Measurements from ENCODE around the gene AFM. TPM values are rescaled to one million over a fixed set of nuclear protein-coding genes. Genes with fewer than 3 reads are reported as not detected.

AFM gene
- total and polyA plus RNA-seq, 10 of the 15 experiments (the other 5 are each of a cell fraction or from before 2014, with no cell fraction given) = not detected

DNA sequence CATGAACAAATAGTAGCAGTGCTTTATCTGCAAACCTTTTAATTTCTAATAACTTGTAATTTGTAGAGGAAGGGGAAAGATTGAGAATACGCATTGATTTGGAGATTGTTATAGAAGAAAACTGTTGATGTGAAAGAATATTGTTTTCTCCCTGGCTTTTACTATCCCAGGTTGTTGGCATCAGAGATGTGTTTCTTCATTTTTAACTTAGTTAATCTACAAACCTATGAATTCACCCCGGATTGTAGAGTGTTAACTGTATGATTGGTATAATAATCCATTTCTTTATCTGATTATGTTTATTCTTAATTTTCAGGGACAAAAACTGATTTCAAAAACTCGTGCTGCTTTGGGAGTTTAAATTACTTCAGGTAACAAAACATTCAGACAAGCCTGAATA lies 26.6 kb upstream of the AFM start:
- no peak overlapping the region for H3K9ac ChIP-seq (ENCODE audit: control insufficient read depth, insufficient read depth, low read length)
- no peak for ATAC-seq
- FAIRE-seq = no peak
- RAD21 ChIA-PET (ENCODE audit: unreplicated experiment) = interaction anchor here (0.6 kb wide), 1 partner anchor 1297 kb away, joined by 3 read pairs; no protein-coding TSS in a partner anchor
- H3K27me3 ChIP-seq (replicated peaks in 1 of 2; ENCODE audit: control insufficient read depth in 2 of 2, insufficient read depth in 2 of 2, low read length in 1 of 2) = no peaks in the 10 kb centered on the region
- intact Hi-C loops (cut with micrococcal nuclease; ENCODE audit: unreplicated experiment) = no loop called here
- WGBS (ENCODE audit: insufficient coverage, insufficient replicate concordance, low lambda C conversion rate, missing lambda C conversion rate) = 12% methylated on average over 3 of the region's 3 CpGs
- no peak overlapping the region for H3K27ac ChIP-seq (ENCODE audit: control insufficient read depth, insufficient read depth)
- no peak overlapping the region for H3K4me2 ChIP-seq (ENCODE audit: control insufficient read depth, insufficient read depth)
- no peak overlapping the region for H3K4me3 ChIP-seq
- in situ Hi-C loops (cut with MboI) = loop anchor here (10.0 kb wide), 1 partner anchor 60 kb away; no protein-coding TSS in a partner anchor
- H3K9me3 ChIP-seq (replicated peaks; ENCODE audit: control insufficient read depth, insufficient read depth, low read length) = no peaks in the 10 kb centered on the region
- no peak for DNase-seq (ENCODE audit: low read depth, low spot score)
- H3K79me2 ChIP-seq (ENCODE audit: control insufficient read depth, insufficient read depth, low read length) = no peaks in the 10 kb centered on the region
- POLR2A ChIA-PET = no interaction called here
- no peaks in the 10 kb centered on the region for H3K4me1 ChIP-seq (ENCODE audit: control insufficient read depth, insufficient read depth, low read length)
- H2AFZ ChIP-seq (ENCODE audit: control insufficient read depth, low read depth, low read length) = no peak overlapping the region
- H4K20me1 ChIP-seq (ENCODE audit: control insufficient read depth, insufficient read depth) = no peaks in the 10 kb centered on the region
- SMC1A ChIA-PET (ENCODE audit: uncharacterized antibody, unreplicated experiment) = no interaction called here
- H3K36me3 ChIP-seq (ENCODE audit: control insufficient read depth in 2 of 2, insufficient read depth in 2 of 2, low read length in 1 of 2) = no peaks in the 10 kb centered on the region
- CTCF ChIA-PET = no interaction called here
- TF ChIP-seq SMARCA5 (IDR thresholded peaks at IDR 0.05) (no peak), EGR1 (IDR thresholded peaks at IDR 0.05; ENCODE audit: borderline replicate concordance in 1 of 2, low read depth in 2 of 2, low read length in 2 of 2) (no peak), RELA (IDR thresholded peaks at IDR 0.05; ENCODE audit: borderline replicate concordance, partially characterized antibody) (no peak), SMAD1 (IDR thresholded peaks at IDR 0.05; ENCODE audit: low read depth, partially characterized antibody) (no peak), CHD4 (IDR thresholded peaks at IDR 0.05) (no peak), ZNF622 (IDR thresholded peaks at IDR 0.05) (no peak), RAD51 (IDR thresholded peaks at IDR 0.05) (no peak), ZSCAN29 (IDR thresholded peaks at IDR 0.05) (no peak)
- TF ChIP-seq, protein P1, sequence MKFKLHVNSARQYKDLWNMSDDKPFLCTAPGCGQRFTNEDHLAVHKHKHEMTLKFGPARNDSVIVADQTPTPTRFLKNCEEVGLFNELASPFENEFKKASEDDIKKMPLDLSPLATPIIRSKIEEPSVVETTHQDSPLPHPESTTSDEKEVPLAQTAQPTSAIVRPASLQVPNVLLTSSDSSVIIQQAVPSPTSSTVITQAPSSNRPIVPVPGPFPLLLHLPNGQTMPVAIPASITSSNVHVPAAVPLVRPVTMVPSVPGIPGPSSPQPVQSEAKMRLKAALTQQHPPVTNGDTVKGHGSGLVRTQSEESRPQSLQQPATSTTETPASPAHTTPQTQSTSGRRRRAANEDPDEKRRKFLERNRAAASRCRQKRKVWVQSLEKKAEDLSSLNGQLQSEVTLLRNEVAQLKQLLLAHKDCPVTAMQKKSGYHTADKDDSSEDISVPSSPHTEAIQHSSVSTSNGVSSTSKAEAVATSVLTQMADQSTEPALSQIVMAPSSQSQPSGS (IDR thresholded peaks at IDR 0.05; ENCODE audit: low read length) = no peak
- BruUV-seq (replicated peaks) = no TSS peak
